ENCODE measurements around the gene DIPK1B. TPM values are rescaled to one million over a fixed set of nuclear protein-coding genes. Genes with fewer than 3 reads are reported as not detected.

Gene DIPK1B
- total RNA-seq, 4 donors from 2014 or later: 3.2 to 26.3 (median 21.0) TPM

DNA sequence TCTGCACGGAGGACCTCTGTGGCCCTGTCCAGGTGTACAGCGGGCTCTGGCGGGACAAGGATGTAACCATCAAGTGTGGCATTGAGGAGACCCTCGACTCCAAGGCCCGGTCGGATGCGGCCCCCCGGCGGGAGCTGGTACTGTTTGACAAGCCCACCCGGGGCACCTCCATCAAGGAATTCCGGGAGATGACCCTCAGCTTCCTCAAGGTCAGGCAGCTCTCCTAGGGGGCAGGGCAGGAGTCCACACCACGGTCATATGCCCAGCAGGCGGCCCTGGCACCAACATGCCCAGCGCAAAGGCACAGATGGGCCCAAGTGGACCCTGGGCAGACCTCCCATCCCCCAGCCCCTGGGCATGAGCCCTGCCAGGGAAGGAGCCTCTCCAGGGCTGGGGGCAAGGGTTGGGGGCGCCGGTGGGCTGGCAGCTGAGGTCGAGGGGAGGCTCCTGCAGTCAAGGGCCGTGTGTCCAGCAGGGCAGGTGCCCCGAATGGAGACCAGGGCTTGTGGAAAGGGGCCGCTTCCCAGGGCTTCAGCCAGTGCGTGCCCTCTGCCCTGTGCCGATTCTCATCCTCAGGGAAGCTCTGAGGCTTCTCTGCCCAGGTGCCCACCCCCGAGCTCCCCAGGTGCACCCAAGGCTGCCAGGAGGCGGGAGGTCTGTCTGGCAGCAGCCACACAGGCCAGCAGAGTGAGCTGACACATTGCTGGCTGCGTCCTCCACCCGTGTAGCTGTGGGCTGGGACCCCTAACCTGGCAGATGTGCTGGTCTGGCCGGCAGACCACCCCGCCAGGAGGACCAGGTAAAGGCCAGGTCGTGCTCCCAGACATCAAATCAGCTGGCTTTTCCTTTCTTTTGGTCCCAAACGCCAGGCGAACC lies 10.0 kb downstream of the DIPK1B start:
- Histone ChIP-seq H3K4me1 (peaks cover 0 to 21% of the 10 kb centered on the region in 2 donors), H3K4me3 (no peak overlapping the region), H3K27ac (no peak overlapping the region), H3K9me3 (no peaks in the 10 kb centered on the region), H3K27me3 (no peaks in the 10 kb centered on the region), H3K36me3 (no peaks in the 10 kb centered on the region)
- no peak for DNase-seq
- no peak for TF ChIP-seq POLR2A (IDR thresholded peaks at IDR 0.05)
- intact Hi-C loops (cut with DNase I; ENCODE audit: low total_unique reads): no loop called here

DNA sequence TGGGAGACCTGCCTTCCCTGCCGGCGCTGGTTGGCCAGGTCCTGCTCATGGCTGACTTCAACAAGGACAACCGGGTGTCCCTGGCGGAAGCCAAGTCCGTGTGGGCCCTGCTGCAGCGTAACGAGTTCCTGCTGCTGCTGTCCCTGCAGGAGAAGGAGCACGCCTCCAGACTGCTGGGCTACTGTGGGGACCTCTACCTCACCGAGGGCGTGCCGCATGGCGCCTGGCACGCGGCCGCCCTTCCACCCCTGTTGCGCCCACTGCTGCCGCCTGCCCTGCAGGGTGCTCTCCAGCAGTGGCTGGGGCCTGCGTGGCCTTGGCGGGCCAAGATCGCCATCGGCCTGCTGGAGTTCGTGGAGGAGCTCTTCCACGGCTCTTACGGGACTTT lies 10.6 kb downstream of the DIPK1B start:
- Histone ChIP-seq H3K27ac (no peak overlapping the region), H3K36me3 (no peaks in the 10 kb centered on the region), H3K9me3 (no peaks in the 10 kb centered on the region), H3K27me3 (no peaks in the 10 kb centered on the region), H3K4me1 (peaks cover 0 to 21% of the 10 kb centered on the region in 2 donors), H3K4me3 (no peak overlapping the region)
- intact Hi-C loops (cut with DNase I; ENCODE audit: low total_unique reads): no loop called here
- no peak for DNase-seq
- no peak for TF ChIP-seq POLR2A (IDR thresholded peaks at IDR 0.05)
- TF ChIP-seq, protein P1, sequence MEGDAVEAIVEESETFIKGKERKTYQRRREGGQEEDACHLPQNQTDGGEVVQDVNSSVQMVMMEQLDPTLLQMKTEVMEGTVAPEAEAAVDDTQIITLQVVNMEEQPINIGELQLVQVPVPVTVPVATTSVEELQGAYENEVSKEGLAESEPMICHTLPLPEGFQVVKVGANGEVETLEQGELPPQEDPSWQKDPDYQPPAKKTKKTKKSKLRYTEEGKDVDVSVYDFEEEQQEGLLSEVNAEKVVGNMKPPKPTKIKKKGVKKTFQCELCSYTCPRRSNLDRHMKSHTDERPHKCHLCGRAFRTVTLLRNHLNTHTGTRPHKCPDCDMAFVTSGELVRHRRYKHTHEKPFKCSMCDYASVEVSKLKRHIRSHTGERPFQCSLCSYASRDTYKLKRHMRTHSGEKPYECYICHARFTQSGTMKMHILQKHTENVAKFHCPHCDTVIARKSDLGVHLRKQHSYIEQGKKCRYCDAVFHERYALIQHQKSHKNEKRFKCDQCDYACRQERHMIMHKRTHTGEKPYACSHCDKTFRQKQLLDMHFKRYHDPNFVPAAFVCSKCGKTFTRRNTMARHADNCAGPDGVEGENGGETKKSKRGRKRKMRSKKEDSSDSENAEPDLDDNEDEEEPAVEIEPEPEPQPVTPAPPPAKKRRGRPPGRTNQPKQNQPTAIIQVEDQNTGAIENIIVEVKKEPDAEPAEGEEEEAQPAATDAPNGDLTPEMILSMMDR (IDR thresholded peaks at IDR 0.05): no peak

DNA sequence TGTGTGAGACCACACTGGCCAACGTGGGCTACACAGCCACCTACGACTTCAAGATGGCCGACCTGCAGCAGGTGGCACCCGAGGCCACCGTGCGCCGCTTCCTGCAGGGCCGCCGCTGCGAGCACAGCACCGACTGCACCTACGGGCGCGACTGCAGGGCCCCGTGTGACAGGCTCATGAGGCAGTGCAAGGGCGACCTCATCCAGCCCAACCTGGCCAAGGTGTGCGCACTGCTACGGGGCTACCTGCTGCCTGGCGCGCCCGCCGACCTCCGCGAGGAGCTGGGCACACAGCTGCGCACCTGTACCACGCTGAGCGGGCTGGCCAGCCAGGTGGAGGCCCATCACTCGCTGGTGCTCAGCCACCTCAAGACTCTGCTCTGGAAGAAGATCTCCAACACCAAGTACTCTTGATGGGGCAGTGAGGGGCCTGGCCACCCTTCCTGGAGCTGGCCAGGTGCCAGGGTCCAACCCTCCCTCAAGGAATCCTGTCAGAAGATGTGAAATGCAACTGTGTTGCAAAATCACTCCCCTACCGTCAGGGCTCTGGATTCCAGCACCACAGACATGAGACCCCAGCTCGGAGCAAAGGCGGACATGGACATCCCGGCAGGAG lies 11.1 kb downstream of the DIPK1B start:
- no peak for DNase-seq
- intact Hi-C loops (cut with DNase I; ENCODE audit: low total_unique reads): no loop called here
- H3K27me3 ChIP-seq: no peaks in the 10 kb centered on the region
- H3K9me3 ChIP-seq: no peaks in the 10 kb centered on the region
- no peak overlapping the region for H3K27ac ChIP-seq
- TF ChIP-seq POLR2A (IDR thresholded peaks at IDR 0.05): no peak
- TF ChIP-seq, protein P1 (IDR thresholded peaks at IDR 0.05): no peak
- H3K4me1 ChIP-seq: peaks cover 0 to 21% of the 10 kb centered on the region in 2 donors
- no peak overlapping the region for H3K4me3 ChIP-seq
- H3K36me3 ChIP-seq: no peaks in the 10 kb centered on the region

DNA sequence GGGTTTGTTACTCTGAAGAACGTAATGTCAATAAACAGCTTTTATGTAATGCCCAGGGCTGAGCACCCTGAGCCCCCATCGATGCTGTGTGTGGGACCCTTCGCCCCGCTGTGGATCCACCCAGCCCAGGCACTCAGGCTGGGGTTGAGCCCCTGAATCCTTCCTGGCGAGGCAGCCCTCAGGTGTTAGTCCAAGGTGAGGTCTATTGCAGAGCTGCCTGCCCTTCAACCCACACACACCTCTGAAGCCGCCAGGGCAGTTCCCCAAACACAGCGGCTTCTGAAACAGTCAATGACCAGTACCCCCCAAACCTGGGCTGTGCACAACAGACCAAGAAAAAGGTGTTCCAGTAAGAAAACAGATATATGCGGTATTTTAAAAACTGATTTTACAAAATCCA lies 11.6 kb downstream of the DIPK1B start:
- Histone ChIP-seq H3K27ac (no peak overlapping the region), H3K27me3 (no peaks in the 10 kb centered on the region), H3K4me3 (no peak overlapping the region), H3K4me1 (peaks cover 0 to 21% of the 10 kb centered on the region in 2 donors), H3K36me3 (no peaks in the 10 kb centered on the region), H3K9me3 (no peaks in the 10 kb centered on the region)
- intact Hi-C loops (cut with DNase I; ENCODE audit: low total_unique reads): no loop called here
- TF ChIP-seq, protein P1 (IDR thresholded peaks at IDR 0.05): no peak
- no peak for TF ChIP-seq POLR2A (IDR thresholded peaks at IDR 0.05)
- no peak for DNase-seq

DNA sequence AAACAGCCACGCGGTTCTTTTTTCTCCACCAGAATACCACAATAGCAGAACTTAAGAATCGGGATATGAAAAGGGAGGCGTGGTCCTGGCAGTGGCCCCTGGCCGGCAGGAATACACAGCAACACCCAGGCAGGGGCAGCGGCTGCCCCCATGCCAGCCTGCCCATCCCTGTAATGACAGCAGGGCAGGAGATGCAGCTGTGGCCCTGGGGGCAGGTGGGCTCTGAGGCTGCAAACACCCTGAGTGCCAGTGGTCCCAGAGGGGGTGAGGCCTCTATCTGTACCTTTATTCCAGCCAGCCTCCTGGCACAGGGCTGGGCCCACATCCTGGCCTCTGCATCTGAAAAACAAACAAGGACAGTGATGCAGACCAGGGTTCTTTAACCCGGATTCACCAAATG lies 12.4 kb downstream of the DIPK1B start:
- H3K9me3 ChIP-seq: no peaks in the 10 kb centered on the region
- no peak overlapping the region for H3K4me3 ChIP-seq
- H3K27me3 ChIP-seq: no peaks in the 10 kb centered on the region
- intact Hi-C loops (cut with DNase I; ENCODE audit: low total_unique reads): no loop called here
- no peak overlapping the region for H3K27ac ChIP-seq
- no peak for DNase-seq
- H3K4me1 ChIP-seq: peaks cover 0 to 20% of the 10 kb centered on the region in 2 donors
- TF ChIP-seq, protein P1 (IDR thresholded peaks at IDR 0.05): no peak
- TF ChIP-seq POLR2A (IDR thresholded peaks at IDR 0.05): no peak
- no peaks in the 10 kb centered on the region for H3K36me3 ChIP-seq
